NT2/D1 (cell line): Measurements from ENCODE around the gene NAA10.

Source experiments
- DNase-seq: peaks from one replicate; pipeline ENCODE4 v3.0.0-alpha.2; 2011; ENCODE audit warnings: low read depth, low spot score
- H3K27me3 ChIP-seq: 2 replicates; pipeline ENCODE4 v1.6.0; 2011; ENCODE audit warnings: mild to moderate bottlenecking; ENCODE audit not compliant: insufficient read length, insufficient read depth
- H3K36me3 ChIP-seq: 2 replicates; pipeline ENCODE4 v1.6.1; 2011; ENCODE audit warnings: mild to moderate bottlenecking, low read length, mixed read lengths; ENCODE audit not compliant: insufficient read depth, insufficient read length
- H3K4me1 ChIP-seq: 2 replicates; pipeline ENCODE4 v1.5.1; 2011; ENCODE audit not compliant: insufficient read depth, insufficient read length
- H3K4me3 ChIP-seq: 2 replicates; pipeline ENCODE4 v1.5.1; 2011; ENCODE audit warnings: low read depth; ENCODE audit not compliant: insufficient read length
- H3K9ac ChIP-seq: 2 replicates; pipeline ENCODE4 v1.6.0; 2011; ENCODE audit warnings: low read depth; ENCODE audit not compliant: insufficient read length
- H3K9me3 ChIP-seq: 2 replicates; pipeline ENCODE4 v1.5.1; 2011; ENCODE audit warnings: mild to moderate bottlenecking, low read length; ENCODE audit not compliant: insufficient read depth
- SUZ12 ChIP-seq: IDR thresholded peaks from 2 replicates; pipeline ENCODE4 v1.6.1; 2011; ENCODE audit not compliant: insufficient read length, insufficient read depth; ENCODE audit errors: extremely low read depth
- YY1 ChIP-seq: IDR thresholded peaks from 2 replicates; pipeline ENCODE4 v1.6.1; 2011; ENCODE audit not compliant: insufficient read length, insufficient read depth
- ZNF274 ChIP-seq: IDR thresholded peaks from 2 replicates; pipeline ENCODE4 v1.6.1; 2011; ENCODE audit warnings: mild to moderate bottlenecking, low read depth, low read length

Gene NAA10

DNA sequence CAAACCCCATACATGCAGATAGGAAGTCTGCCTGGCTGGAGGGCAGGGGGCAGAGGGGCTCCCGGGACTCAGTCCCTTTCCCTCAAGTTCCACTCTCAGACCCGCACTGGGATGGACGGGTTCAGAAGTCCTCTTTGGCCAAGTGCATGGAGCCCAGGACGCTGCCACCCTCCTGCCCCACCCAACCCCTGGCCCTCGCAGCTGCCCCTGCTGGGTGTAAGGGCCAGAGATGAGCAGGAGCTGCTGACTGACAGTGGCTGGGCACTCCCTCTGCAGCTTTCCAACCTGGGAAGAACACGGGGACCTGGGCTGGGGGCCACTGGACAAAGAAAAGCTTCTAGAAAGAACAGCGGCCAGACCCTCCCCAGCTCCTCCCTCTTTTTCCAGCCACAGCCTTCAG lies 52.3 kb downstream of the NAA10 start:
- Histone ChIP-seq H3K4me1 (peaks cover 9% of the 10 kb centered on the region), H3K27me3 (no peaks in the 10 kb centered on the region), H3K9me3 (no peaks in the 10 kb centered on the region), H3K4me3 (no peak overlapping the region), H3K36me3 (peaks cover 13% of the 10 kb centered on the region), H3K9ac (no peak overlapping the region)
- DNase-seq = no peak
- TF ChIP-seq ZNF274 (no peak), SUZ12 (no peak), YY1 (no peak)

DNA sequence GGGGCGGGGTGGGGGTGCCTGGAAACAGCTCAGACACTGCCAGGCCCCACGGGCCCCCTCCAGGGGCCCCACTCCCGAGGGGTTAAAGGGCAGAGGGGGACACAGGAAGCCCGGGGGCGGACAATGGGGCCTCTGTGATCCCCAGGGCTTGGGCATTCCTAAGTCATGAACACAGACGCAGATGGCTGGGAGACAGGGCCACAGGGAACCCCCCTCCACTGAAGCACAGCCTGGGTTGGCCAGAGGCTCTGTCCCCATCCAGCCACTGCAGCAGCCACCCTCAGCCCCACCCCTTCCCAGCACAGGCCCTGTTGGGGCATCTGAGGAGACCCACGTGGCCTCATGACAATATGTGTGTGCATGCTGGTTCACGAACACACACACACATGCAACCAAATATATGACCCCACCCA lies 52.7 kb downstream of the NAA10 start:
- Histone ChIP-seq H3K4me3 (no peak overlapping the region), H3K4me1 (peaks cover 9% of the 10 kb centered on the region), H3K9me3 (no peaks in the 10 kb centered on the region), H3K9ac (no peak overlapping the region), H3K36me3 (peaks cover 13% of the 10 kb centered on the region), H3K27me3 (no peaks in the 10 kb centered on the region)
- TF ChIP-seq ZNF274 (no peak), YY1 (no peak), SUZ12 (no peak)
- DNase-seq = no peak

DNA sequence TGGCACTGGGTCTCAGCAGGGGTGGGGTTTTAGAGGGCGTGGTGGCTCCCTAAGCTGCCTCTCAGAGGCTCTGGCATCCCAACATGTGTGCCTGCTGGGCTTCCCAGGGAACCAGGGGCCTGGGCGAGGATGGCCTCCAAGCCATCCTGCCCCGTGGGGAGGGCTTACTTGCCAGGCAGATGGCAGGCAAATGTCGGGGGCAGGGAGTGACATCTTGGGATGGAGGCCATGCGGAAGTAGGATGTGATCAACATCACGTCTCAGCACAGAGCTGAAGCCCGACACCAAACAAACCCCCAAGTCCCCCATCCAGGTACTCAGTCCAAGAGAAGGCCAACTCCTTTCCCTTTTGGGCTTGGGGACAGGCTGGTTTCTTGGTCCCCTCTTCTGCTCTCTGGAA lies 53.6 kb downstream of the NAA10 start:
- no peak for TF ChIP-seq ZNF274
- TF ChIP-seq YY1 = no peak
- no peak for TF ChIP-seq SUZ12
- H3K36me3 ChIP-seq = peaks cover 13% of the 10 kb centered on the region
- peaks cover 9% of the 10 kb centered on the region for H3K4me1 ChIP-seq
- DNase-seq = no peak
- no peaks in the 10 kb centered on the region for H3K27me3 ChIP-seq
- no peak overlapping the region for H3K4me3 ChIP-seq
- H3K9me3 ChIP-seq = no peaks in the 10 kb centered on the region
- H3K9ac ChIP-seq = no peak overlapping the region

DNA sequence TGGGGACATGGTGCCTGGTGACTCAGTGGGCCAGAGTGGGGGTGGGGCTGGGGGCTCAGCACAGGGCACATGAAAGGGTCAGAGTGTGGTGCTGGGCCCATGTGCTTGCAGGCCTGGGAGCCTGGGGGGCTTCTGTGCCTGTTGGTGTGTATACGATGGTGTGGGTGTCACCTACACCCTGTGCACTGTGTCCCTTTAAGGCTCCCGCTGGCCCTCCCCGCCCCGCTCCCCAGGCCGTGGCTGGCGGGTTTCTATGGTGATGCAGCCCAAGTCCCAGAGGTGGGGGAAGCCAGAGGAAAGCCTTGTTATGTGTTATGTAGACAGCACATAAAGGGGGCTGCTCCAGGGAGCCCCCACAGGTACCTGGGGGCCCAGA lies 54.4 kb downstream of the NAA10 start:
- H3K4me3 ChIP-seq = no peak overlapping the region
- H3K4me1 ChIP-seq = peaks cover 9% of the 10 kb centered on the region
- H3K27me3 ChIP-seq = no peaks in the 10 kb centered on the region
- H3K9me3 ChIP-seq = no peaks in the 10 kb centered on the region
- no peak for DNase-seq
- H3K36me3 ChIP-seq = peaks cover 13% of the 10 kb centered on the region
- H3K9ac ChIP-seq = no peak overlapping the region
- TF ChIP-seq ZNF274 (no peak), YY1 (no peak), SUZ12 (no peak)

DNA sequence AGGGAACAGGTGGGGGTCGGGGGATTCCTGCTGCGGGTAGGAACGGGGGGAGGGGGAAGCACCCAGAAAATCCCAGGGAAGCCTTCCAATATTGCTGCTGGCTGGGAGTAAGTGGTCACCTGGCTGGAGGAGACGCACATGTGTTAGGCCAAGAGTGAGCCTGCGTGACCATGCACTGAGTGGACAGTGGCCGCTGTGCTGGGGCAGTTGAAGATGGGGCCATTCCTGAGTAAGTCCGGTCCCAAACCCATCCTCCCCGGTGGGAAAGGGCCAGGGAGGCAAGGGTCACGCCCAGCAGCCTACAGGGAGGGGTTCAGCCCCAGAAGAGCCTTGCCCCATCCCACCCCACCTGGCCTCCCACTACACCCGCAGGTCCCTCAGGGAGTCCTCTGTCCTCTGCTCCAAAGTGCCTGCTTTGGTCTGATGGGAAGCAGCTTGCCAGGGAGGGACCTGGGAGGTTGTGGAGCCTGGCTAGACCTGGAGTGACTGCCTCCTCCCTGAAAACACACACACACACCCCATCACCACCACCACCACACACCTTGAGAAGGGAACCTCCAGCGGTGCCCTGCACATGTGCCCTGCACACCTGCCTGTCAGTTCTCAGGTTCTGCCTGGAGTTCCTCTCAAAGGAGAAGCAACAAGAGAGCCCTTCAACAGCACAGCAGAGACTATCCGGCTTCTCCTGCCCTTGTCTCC lies 54.9 kb downstream of the NAA10 start:
- no peak for TF ChIP-seq SUZ12
- Histone ChIP-seq H3K27me3 (no peaks in the 10 kb centered on the region), H3K4me1 (peaks cover 9% of the 10 kb centered on the region), H3K4me3 (no peak overlapping the region), H3K9me3 (no peaks in the 10 kb centered on the region), H3K36me3 (peaks cover 15% of the 10 kb centered on the region), H3K9ac (peak overlapping the region; percentile 21)
- DNase-seq = no peak
